Stimulated activated CD4-positive, alpha-beta T cell treated with anti-CD3 and anti-CD28 coated beads, Interleukin-15, amount 100 ng/mL, for 48 hours (primary cell): ENCODE results near the gene VPS35L.

ENCODE experiments used
- DNase-seq, 2 donors: peaks; one replicate each; pipeline ENCODE4 v3.0.0-alpha.2; 2020; ENCODE audit warnings: low read depth in 2 of 2

The VPS35L gene, protein sequence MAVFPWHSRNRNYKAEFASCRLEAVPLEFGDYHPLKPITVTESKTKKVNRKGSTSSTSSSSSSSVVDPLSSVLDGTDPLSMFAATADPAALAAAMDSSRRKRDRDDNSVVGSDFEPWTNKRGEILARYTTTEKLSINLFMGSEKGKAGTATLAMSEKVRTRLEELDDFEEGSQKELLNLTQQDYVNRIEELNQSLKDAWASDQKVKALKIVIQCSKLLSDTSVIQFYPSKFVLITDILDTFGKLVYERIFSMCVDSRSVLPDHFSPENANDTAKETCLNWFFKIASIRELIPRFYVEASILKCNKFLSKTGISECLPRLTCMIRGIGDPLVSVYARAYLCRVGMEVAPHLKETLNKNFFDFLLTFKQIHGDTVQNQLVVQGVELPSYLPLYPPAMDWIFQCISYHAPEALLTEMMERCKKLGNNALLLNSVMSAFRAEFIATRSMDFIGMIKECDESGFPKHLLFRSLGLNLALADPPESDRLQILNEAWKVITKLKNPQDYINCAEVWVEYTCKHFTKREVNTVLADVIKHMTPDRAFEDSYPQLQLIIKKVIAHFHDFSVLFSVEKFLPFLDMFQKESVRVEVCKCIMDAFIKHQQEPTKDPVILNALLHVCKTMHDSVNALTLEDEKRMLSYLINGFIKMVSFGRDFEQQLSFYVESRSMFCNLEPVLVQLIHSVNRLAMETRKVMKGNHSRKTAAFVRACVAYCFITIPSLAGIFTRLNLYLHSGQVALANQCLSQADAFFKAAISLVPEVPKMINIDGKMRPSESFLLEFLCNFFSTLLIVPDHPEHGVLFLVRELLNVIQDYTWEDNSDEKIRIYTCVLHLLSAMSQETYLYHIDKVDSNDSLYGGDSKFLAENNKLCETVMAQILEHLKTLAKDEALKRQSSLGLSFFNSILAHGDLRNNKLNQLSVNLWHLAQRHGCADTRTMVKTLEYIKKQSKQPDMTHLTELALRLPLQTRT

DNA sequence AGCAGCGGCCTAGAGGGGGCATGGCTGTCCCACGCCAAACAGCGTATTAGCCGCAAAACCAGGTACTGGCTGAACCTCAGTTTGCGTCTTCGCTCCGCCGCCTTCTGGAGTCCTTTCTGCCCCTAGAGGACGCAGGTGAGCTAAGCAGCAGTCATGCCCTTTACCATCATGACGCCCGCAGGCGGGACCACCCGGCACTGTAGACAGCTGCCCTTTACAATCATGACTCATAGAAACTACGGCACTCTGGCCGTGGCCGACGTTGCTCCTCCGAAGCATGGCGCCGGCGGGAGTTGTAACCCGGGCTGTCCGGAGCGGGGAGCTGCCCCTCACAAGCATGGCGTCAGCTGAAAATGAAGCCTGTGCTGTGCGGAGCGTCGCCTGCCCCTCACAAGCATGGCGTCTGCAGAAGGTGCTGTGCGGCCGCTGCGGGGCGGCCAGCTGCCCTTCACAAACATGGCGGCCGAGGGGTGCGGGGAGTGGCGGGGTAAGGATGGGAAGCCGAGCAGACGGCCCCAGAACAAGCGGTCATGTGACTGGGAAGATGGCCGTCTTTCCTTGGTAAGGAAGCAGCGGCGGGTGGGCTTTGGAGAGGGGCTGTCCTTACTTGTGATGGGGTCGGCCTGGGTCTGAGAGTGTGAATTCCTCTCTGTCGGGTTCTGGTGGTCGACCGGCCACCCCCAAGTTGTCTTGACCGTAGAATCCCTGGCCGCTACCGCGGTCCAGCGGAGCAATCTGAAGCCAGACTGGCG lies at the start of gene VPS35L:
Gene VPS35L (plus strand): TSS at position 518 of the 752 bp plus-strand sequence. CDS start 27 bp downstream, at position 545.
- DNase-seq, result peak; percentile 91 to 92

DNA sequence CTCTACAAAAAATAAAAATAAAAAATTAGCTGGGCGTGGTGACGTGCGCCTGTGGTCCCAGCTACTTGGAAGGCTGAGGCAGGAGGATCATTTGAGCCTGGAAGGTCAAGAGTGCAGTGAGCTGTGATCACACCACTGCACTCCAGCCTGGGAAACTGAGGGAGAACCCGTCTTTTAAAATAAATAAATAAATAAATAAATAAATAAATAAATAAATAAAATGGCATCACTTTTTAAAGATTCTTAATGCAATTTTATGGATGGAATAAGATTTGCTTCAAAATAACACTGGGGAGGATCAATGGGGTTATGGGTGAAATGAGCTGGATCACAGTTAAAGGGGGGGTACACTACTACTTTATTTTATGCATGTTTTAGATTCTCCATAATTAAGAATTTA lies 48.5 kb upstream of the VPS35L start:
- no peak for DNase-seq

DNA sequence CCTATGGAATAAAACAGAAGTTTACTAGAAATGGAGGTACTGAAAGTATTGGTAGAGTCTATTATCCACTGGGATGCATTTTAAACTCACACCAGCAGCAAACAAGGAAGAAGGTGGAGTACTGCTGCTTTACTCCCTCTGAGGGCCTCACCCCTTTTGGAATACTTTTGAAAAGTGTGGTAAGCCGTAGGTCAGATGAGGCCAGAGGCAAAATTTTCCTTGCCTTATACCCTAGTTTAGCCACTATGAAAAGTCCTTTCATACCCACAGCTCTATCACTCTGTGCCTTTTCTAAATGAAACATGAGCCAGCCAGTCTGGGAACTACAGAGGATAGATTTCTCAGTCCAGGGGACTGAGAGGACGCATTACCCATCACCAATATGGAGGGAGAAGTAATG lies 47.6 kb upstream of the VPS35L start:
- DNase-seq, result no peak

DNA sequence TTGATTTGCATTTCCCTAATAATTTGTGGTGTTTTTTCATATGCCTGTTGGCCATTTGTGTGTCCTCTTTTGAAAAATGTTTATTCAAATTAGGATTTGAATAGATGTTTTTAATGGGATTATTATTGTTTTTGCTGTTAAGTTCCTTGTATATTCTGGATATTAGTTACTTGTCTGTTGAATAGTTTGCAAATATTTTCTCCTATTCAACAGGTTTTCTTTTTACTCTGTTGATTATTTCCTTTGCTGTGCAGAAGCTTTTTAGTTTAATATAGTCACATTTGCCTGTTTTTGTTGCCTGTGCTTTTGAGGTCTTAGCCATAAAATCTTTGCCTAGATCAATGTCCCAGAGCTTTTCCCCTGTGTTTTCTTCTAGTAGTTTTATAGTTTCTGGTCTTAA lies 43.2 kb upstream of the VPS35L start:
- no peak for DNase-seq

DNA sequence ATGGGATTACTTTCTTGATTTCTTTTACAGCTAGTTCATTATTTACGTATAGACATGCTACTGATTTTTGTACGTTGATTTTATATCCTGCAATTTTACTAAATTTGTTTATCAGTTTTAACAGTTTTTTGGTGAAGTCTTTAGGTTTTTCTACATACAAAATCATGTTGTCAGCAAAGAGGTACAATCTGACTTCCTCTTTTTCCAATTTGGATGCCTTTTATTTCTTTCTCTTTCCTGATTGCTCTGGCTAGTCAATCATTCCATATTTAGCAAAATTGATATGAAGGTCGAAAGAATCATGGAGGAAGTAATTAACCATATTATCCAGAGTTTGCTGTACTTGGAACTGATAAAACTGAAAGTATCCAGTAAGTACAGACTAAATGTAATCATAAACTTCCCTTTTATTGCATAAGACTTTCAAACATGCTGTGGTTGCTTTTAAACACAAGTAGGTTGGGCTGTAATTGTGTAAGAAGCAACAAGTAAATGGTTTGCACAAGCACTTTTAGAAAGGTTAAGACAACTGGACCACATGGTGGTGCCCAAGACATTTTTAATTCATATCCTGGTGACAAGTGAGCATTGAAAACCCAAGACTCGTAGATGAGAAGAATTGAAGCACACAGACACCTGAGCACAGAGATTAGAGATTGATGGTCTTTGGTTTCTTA lies 42.0 kb upstream of the VPS35L start:
- DNase-seq, result no peak

DNA sequence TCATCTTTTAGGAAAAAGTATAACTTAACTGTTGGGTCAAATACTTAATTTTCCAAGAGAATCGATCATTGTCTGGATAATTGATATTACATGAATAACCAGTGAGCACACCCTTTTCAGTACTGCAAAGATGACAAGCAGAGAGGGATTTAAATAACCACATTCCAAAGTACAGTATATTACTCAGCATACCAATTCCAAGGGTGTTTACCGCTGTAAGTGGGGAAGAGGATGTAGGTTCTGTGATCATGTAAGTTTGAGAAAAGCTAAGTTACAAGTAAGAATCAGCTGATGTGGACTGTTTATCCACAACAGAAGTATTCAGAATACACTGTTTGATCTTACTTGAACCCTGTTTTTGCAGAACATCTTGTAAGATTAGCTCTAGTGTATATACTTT lies 39.7 kb upstream of the VPS35L start:
- no peak for DNase-seq

DNA sequence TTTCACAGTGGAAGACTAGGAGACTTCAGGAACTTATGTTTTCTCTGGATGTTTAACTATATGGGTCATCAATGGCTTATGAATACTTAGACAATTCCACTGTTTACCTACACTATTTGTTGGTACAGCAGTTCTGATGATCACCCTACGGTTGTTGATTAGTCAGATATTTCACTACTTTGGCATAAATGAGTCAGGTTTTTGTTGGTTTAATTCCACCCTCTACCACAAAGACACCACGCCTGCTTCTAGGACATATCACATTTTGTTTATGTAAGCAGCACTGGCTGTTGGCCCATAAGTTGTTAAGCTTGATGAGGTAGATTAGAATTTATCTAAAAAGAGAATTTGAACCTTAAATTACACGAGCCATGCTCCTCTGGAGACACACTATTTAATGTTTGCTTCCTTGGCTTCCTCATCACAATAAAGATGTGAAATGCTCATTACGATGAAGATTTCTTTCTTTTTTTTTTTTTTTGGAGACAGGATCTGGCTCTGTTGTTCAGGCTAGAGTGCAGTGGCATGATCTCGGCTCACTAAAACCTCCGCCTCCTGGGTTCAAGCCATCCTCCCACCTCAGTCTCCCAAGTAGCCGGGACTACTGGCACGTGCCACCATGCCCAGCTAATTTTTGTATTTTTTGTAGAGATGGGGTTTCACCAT lies 37.9 kb upstream of the VPS35L start:
- DNase-seq, result no peak

DNA sequence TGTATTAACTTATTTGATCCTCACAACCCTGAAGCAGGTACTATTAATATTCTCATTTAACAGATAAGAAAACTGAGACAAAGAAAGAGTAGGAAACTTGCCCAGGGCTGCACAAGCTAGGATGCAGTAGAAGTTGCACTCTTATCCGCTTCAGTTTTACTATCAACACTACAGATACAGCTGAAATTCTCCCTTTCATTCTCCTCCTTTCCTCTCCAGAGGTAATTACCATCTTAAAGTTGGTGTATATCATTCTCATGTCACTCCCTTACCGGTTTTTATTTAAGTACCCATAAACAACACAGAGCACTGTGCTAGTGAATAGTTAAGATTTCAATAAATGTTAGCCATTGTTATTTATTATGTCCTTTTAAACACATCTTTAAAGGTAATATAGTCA lies 37.1 kb upstream of the VPS35L start:
- no peak for DNase-seq

DNA sequence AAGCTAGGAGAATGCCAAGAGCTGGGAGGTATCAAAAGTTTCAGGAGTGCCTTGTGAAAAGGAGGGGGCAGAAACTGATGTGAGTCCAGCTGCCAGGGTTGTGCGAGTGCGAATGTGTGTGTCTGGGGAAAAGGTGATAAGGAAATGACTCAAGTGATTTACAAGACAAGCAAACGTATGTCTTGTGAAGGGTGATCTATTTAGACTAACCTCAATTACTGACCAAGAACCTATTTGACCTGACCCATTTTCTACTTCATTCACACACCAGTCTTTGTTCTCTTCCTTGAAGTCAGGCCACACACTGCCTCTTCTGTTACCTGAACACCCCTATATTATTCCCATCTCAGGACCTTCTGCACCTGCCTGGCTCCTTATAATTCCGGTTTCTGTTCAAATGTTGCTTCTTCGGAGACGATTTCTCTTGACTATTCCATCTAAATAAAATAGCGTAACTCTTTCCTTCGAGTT lies 34.6 kb upstream of the VPS35L start:
- DNase-seq, result no peak

DNA sequence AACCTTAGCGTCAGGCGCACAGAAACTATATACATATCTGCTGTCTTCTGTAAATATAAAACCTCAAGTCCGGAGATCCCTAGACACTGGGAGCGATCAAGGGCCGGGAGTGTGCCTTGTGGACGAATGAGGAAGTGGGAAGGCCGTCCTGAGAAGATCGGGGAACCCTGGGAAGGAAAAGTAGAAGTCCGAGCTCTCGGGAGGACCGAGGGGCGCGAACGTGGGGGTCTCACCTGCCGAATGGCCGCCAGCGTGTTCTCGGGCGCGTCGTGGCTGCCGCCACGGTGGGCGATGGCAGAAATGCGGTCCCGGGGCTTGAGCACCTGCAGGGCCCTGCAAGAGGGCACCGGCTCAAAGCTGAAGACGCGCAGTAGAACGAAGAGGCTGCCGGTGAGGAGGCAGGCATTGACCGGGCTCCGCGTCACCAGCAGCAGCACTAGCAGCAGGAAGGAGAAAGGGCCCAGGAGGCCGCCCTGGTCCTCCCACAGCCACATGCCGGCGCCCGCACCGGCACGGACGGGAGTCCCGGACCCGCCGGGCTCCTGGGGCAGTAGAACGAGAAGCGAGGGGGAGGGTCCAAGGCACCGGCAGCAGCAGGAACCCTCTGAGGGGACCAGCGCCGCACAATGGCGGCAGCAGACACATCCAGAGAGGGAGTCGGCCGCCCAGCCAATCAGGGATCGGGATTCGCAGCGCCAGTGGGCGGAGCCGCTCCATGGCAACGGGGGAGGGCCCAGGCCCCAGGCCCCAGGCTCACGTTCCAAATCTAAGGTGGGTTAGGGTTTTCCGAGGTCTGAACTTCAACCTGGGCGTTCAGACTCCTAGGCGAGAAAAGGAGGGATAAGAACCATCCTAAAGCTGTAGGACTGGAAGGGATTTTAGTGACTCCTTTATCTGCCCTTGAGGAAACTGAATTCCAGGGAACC lies 33.8 kb upstream of the VPS35L start, which contains the start of gene GDE1:
Gene GDE1 (minus strand): TSS at position 628 of the 926 bp plus-strand sequence. CDS start 134 bp downstream, at position 494.
- DNase-seq, result peak; percentile 88 to 91

DNA sequence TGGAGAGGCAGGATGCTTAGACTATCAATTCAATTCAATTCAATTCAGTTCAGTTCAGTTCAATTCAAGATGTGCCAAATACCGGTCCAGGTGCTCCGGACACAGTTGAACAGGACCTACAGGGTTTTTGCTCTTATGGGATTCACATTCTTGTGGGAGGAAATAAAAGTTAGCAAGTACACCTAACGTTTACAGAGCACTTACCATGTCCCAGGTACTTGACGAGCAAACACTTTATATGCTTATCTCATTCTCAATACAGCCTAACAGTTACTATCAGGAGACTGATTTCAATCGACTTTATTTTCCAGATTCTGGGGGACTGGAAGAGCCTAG lies 33.1 kb upstream of the VPS35L start:
- DNase-seq, result no peak

DNA sequence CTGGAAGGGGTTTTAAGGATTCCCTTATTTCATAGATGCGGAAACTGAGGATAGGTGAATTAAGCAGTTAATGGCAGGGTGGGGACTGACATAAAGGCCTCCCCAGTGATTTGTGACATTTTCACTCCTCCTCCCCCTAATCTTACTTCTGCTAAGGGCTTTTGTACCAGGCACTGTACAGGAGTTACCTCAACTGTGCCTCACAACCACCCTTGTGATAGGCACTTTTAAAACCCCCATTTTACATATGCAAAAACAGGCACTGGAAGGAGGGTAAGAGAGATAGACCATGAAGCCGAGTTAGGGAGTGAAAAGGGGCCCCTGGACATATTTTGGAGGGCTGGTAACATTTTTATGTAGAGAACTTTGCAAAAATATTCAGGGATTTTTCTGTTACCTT lies 32.7 kb upstream of the VPS35L start:
- no peak for DNase-seq

DNA sequence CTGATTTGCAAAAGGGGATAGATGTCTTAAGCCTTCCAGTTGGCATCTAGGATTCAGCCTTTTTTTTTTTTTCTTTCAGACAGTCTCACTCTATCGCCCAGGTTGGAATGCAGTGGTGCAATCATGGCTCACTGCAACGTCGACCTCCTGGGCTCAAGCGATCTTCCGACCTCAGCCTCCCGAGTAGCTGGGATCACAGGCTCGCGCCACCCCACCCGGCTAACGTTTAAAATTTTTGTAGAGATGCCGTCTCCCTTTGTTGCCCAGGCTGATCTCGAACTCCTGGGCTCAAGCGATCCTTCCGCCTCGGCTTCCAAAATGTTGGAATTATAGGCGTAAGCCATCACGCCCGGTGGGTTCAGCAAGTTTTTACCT lies 32.3 kb upstream of the VPS35L start:
- no peak for DNase-seq

DNA sequence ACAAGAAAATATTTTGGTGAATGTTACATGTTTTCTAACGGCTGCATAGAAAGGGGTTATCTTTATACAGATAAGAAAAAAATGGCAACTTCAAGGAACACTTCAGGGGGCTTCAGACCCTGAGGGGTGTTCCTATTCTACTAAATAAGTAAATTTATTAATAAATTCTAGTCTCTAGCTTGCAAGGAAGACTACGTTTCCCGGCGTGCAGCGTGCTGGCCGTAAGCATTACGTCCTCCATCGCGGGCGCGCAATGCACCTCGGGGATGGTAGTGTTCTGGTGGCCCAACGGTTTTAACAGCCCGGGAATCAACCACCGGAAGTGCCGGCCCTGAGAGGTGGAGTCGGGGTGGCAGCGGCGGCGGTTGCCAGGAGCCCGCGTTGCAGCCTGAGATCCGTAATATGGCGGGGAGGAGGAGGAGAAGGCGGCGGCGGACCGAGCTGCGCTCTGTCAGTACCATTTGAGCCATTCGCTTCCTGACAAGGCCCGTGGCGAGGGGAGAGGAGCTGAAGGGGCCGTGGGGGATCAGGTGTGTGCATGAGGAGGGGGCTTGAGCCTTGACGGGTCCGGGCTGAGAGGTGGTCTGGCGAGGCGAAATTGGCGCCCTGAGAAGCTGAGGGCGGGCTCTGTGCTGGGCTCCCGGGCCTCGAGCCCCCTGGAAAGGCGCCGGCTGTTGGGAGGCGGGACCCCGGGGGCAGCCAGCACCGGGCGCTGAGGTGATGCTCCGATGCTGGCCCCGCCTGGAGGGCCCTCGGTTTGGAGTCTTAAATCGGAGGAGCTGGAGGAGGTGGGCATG lies 31.7 kb upstream of the VPS35L start, which contains the start of gene CCP110:
Gene CCP110 (plus strand): TSS at position 384 of the 797 bp plus-strand sequence. CDS start 3,940 bp downstream, outside the sequence.
- DNase-seq, result peak; percentile 93 to 94

DNA sequence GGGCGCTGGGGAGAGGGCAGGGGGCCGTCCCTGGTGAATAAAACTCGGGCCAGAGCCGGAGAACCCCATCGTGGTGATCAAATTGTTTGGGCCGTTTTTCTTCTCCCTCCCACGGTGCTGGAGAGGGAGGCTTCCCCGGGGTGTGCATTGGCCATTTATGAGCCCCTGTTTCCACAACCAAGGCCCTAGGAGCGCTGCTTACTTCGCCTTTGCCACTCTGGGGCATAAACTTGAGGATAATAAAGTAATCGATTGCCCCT lies 31.2 kb upstream of the VPS35L start:
- no peak for DNase-seq

DNA sequence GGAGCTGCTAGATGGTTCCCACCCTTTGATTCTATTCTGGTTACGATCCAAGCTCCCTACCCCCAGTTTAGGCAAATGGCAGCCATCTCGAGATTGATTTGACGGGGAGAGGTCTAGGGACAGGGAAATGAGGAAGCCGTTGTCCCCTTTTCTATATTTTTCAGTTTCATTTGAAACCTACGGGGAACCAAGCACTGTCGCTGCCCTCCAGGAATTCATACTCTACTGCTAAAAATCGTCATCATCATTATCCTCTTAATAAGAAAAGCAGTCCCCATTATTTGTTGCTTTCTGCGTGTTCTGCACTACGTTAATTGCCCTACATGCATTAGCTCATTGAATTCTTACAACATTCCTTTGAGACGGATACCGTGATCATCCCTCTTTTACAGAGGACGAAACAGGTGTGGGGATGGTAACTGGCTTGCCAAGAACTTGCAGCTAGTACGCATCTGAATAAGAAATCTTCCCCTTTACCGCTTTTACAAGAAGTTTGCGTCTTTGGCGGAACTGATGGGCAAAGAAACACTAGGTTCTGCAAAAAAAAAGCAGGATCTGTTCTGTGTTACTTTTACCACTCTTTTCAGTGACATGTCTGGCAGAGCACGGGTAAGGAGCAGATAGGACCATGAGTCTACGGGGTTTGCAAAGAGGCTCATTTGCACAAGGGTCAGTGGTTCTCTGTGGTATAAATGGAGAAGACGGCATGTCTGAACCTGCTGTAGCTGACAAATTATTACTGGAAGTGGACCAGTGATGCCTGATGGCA lies 30.7 kb upstream of the VPS35L start:
- no peak for DNase-seq

DNA sequence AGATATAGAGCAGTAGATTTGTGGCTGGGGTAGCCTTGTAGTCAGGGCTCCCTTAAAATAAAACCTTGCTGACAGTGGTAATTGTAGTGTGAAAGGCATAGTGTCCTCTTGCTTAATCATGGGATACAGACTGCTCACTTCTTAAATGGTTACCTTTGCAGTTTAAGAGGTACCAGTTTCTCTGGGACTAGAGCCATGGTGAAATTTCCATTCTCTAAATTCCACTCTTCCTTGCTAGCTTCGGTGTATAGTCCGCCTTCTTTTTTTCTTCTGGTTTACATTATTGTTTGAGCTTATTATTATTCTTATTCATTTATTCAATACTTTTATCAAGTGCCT lies 30.1 kb upstream of the VPS35L start:
- DNase-seq, result no peak

DNA sequence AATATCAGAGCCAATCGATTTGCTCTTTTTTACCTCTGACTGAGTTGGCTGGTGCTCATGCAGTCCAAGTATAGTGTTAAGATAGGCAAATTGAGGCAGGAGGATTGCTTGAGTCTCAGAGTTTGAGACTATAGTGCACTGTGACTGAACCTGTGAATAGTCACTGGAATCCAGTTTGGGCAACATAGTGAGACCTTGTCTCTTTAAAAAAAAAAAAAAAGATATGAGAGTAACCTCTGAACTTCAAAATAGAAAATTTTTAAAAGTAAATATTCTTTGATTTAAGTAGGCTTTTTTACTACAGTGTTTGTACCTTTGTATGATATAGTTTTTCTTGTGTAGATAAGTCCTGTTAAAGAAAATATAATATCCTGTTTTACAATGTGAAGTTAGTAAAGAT lies 28.3 kb upstream of the VPS35L start:
- DNase-seq, result no peak
